HCT116 (cell line): ENCODE results near the gene TENM3. TPM values are rescaled to one million over a fixed set of nuclear protein-coding genes. Genes with fewer than 3 reads are reported as not detected.

Experiments used
- ATAC-seq: fragments of 200-7000 bp; cut with Tn5 transposase; 2 replicates; pipeline ENCODE4 v1.9.1; 2020; ENCODE audit warnings: mild to moderate bottlenecking, moderate library complexity
- BruUV-seq: library from RNA; stranded (reverse); fragments of 400-500 nt; replicated peaks from 2 replicates; lab custom pipeline; 2021; lab: Mats Ljungman, UMichigan
- CTCF ChIA-PET: fragments of 300-600 bp; sonication (Branson Sonifier 250); formaldehyde crosslinking; loops from one replicate; lab custom pipeline; 2021; ENCODE audit warnings: antibody characterized with exemption; lab: Charles Lee
- POLR2A ChIA-PET: fragments of 300-600, 350-600 bp; sonication (Branson Sonifier 250); formaldehyde crosslinking; loops from one replicate; lab custom pipeline; 2021; ENCODE audit warnings: antibody characterized with exemption; lab: Charles Lee
- RAD21 ChIA-PET, 2 experiments: fragments of 300-600 bp; sonication (Branson Sonifier 250); formaldehyde crosslinking; loops; one replicate each; lab custom pipeline; 2023; ENCODE audit warnings: low total read pairs in 2 of 2; ENCODE audit not compliant: uncharacterized antibody in 2 of 2, unreplicated experiment in 2 of 2, low non-redundant PET in 1 of 2; lab: Charles Lee
- DNase-seq: peaks from one replicate; pipeline ENCODE4 v3.0.0-alpha.2; 2010; ENCODE audit warnings: low read depth, low spot score
- H2AFZ ChIP-seq: fragments of 200-600 bp; shearing (Covaris generic), sonication (generic); 2 replicates; pipeline ENCODE4 v1.6.1; 2017; ENCODE audit warnings: low read depth, mixed run types, mixed read lengths, antibody characterized with exemption, low read length; ENCODE audit not compliant: poor library complexity, severe bottlenecking
- H3K27ac ChIP-seq: 2 replicates; pipeline ENCODE4 v1.5.1; 2012; ENCODE audit warnings: low read depth, low read length
- H3K27me3 ChIP-seq: fragments of 200-600 bp; sonication (generic); 2 replicates; pipeline ENCODE4 v1.6.1; 2016; ENCODE audit warnings: mixed run types, low read length, mixed read lengths; ENCODE audit not compliant: insufficient read depth
- H3K36me3 ChIP-seq, 2 experiments: fragments of 200-500 bp in 1 of 2; fragments of 200-600 bp in 1 of 2; sonication (Bioruptor generic) in 1 of 2; sonication (generic) in 1 of 2; 2 replicates each; pipeline versions ENCODE4 v1.5.1 to v1.6.1; 2014 to 2016; ENCODE audit warnings: low read length in 2 of 2, inconsistent platforms in 1 of 2, mixed read lengths in 1 of 2, mixed run types in 1 of 2; ENCODE audit not compliant: insufficient read depth in 2 of 2, control insufficient read depth in 1 of 2
- H3K4me1 ChIP-seq, 2 experiments: fragments of 200-600 bp in 1 of 2; sonication (generic) in 1 of 2; 2 replicates each; pipeline versions ENCODE4 v1.5.1 to v1.6.1; 2012 to 2017; ENCODE audit warnings: low read length in 2 of 2, inconsistent platforms in 1 of 2, mild to moderate bottlenecking in 1 of 2, mixed read lengths in 1 of 2, mixed run types in 1 of 2, moderate library complexity in 1 of 2; ENCODE audit not compliant: insufficient read depth in 2 of 2, control insufficient read depth in 1 of 2
- H3K4me2 ChIP-seq: fragments of 200-600 bp; sonication (generic); 2 replicates; pipeline ENCODE4 v1.6.1; 2017; ENCODE audit warnings: mixed run types, low read length, mixed read lengths
- H3K4me3 ChIP-seq, 2 experiments: fragments of 200-600 bp in 1 of 2; sonication (generic) in 1 of 2; replicated peaks in 1 of 2; 2 replicates each; pipeline ENCODE4 v1.5.1; 2011 to 2016; ENCODE audit warnings: low read length in 2 of 2, control low read depth in 1 of 2, low read depth in 1 of 2, mild to moderate bottlenecking in 1 of 2, mixed read lengths in 1 of 2, mixed run types in 1 of 2
- H3K79me2 ChIP-seq: fragments of 200-600 bp; sonication (generic); 2 replicates; pipeline ENCODE4 v1.6.1; 2017; ENCODE audit warnings: mild to moderate bottlenecking, mixed run types, low read length, moderate library complexity, mixed read lengths; ENCODE audit not compliant: insufficient read depth
- H3K9ac ChIP-seq: fragments of 200-600 bp; sonication (generic); 2 replicates; pipeline ENCODE4 v1.6.1; 2016; ENCODE audit warnings: low read length, mixed read lengths
- H3K9me2 ChIP-seq: fragments of 200-600 bp; sonication (generic), shearing (Covaris generic); 2 replicates; pipeline ENCODE4 v1.6.1; 2017; ENCODE audit warnings: mixed run types, mild to moderate bottlenecking, moderate library complexity; ENCODE audit not compliant: insufficient read depth
- H3K9me3 ChIP-seq, 2 experiments: fragments of 200-500 bp in 1 of 2; fragments of 200-600 bp in 1 of 2; sonication (Bioruptor generic) in 1 of 2; sonication (generic) in 1 of 2; 2 replicates each; pipeline ENCODE4 v1.6.1; 2014 to 2017; ENCODE audit warnings: low read length in 2 of 2, mixed read lengths in 2 of 2, inconsistent platforms in 1 of 2, low read depth in 1 of 2, mild to moderate bottlenecking in 1 of 2, mixed run types in 1 of 2, moderate library complexity in 1 of 2; ENCODE audit not compliant: control insufficient read depth in 1 of 2, insufficient read depth in 1 of 2
- H4K20me1 ChIP-seq: fragments of 200-600 bp; sonication (generic), shearing (Covaris generic); 2 replicates; pipeline ENCODE4 v1.6.1; 2017; ENCODE audit warnings: mixed run types, mild to moderate bottlenecking, moderate library complexity; ENCODE audit not compliant: insufficient read depth
- CEBPB ChIP-seq: IDR thresholded peaks from 2 replicates; pipeline ENCODE4 v1.6.1; 2012; ENCODE audit warnings: low read depth
- CTCF ChIP-seq, 3 experiments: fragments of 200-600 bp in 1 of 3; sonication (generic) in 1 of 3; IDR thresholded peaks in 2 of 3; conservative IDR thresholded peaks in 1 of 3; 2 replicates each; pipeline ENCODE4 v1.5.1; 2012 to 2017; ENCODE audit warnings: low read depth in 2 of 3, low read length in 2 of 3, antibody characterized with exemption in 1 of 3, borderline replicate concordance in 1 of 3, control low read depth in 1 of 3, mild to moderate bottlenecking in 1 of 3, mixed read lengths in 1 of 3, mixed run types in 1 of 3, moderate library complexity in 1 of 3; ENCODE audit not compliant: insufficient read depth in 1 of 3
- POLR2A ChIP-seq: IDR thresholded peaks from 2 replicates; pipeline ENCODE4 v1.7.0; 2011; ENCODE audit warnings: borderline replicate concordance; ENCODE audit not compliant: insufficient read depth, insufficient read length; ENCODE audit errors: extremely low read depth
- POLR2AphosphoS5 ChIP-seq: IDR thresholded peaks from 2 replicates; pipeline ENCODE4 v1.6.1; 2011; ENCODE audit warnings: mild to moderate bottlenecking, low read depth, low read length, moderate library complexity
- SIN3A ChIP-seq: IDR thresholded peaks from 2 replicates; pipeline ENCODE4 v1.6.1; 2012; ENCODE audit warnings: low read depth
- YY1 ChIP-seq: IDR thresholded peaks from 2 replicates; pipeline ENCODE4 v1.6.1; 2011; ENCODE audit warnings: low read length, low read depth, moderate library complexity, mild to moderate bottlenecking; ENCODE audit not compliant: insufficient replicate concordance; ENCODE audit errors: extremely low read depth
- ZNF274 ChIP-seq: fragments of 200-500 bp; sonication (Bioruptor generic); IDR thresholded peaks from 2 replicates; pipeline ENCODE4 v1.6.1; 2014; ENCODE audit warnings: mild to moderate bottlenecking, low read depth, low read length, inconsistent platforms
- intact Hi-C: fragments of 100-400 bp; cut with micrococcal nuclease; formaldehyde crosslinking; loops from 2 replicates; pipeline ENCODE4 v1.10.0; 2022
- total RNA-seq: library from RNA; stranded (reverse); gene quantifications from one replicate; pipeline ENCODE4 v1.2.1, GENCODE V29; 2021; ENCODE audit not compliant: unreplicated experiment
- TF ChIP-seq, protein P1 (sequence below): IDR thresholded peaks from 2 replicates; pipeline ENCODE4 v1.6.1; 2011; ENCODE audit warnings: mild to moderate bottlenecking, low read length, moderate library complexity; ENCODE audit not compliant: insufficient replicate concordance; ENCODE audit errors: extremely low read depth
- TF ChIP-seq, protein P2 (sequence below): IDR thresholded peaks from 2 replicates; pipeline ENCODE4 v1.6.1; 2012; ENCODE audit warnings: low read depth

The TENM3 gene
- total RNA-seq, 1 experiment from 2014 or later = 0.54 TPM

GRCh38 chr4:182425302-182425701 lies 182.1 kb downstream of the TENM3 start:
- POLR2A ChIA-PET = no interaction called here
- CTCF ChIA-PET = no interaction called here

More at GRCh38 chr4:182425302-182425701, 182.1 kb downstream of the TENM3 start:
- TF ChIP-seq CTCF (IDR thresholded peaks at IDR 0.05 in 2 of 3, conservative IDR thresholded peaks at IDR 0.05 in 1 of 3; ENCODE audit: borderline replicate concordance in 1 of 3, insufficient read depth in 1 of 3, low read depth in 2 of 3, low read length in 2 of 3) (no peak), ZNF274 (no peak), POLR2AphosphoS5 (no peak), POLR2A (no peak), CEBPB (no peak), YY1 (no peak), SIN3A (no peak)
- TF ChIP-seq, protein P1, sequence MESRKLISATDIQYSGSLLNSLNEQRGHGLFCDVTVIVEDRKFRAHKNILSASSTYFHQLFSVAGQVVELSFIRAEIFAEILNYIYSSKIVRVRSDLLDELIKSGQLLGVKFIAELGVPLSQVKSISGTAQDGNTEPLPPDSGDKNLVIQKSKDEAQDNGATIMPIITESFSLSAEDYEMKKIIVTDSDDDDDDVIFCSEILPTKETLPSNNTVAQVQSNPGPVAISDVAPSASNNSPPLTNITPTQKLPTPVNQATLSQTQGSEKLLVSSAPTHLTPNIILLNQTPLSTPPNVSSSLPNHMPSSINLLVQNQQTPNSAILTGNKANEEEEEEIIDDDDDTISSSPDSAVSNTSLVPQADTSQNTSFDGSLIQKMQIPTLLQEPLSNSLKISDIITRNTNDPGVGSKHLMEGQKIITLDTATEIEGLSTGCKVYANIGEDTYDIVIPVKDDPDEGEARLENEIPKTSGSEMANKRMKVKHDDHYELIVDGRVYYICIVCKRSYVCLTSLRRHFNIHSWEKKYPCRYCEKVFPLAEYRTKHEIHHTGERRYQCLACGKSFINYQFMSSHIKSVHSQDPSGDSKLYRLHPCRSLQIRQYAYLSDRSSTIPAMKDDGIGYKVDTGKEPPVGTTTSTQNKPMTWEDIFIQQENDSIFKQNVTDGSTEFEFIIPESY = no peak
- TF ChIP-seq, protein P2, sequence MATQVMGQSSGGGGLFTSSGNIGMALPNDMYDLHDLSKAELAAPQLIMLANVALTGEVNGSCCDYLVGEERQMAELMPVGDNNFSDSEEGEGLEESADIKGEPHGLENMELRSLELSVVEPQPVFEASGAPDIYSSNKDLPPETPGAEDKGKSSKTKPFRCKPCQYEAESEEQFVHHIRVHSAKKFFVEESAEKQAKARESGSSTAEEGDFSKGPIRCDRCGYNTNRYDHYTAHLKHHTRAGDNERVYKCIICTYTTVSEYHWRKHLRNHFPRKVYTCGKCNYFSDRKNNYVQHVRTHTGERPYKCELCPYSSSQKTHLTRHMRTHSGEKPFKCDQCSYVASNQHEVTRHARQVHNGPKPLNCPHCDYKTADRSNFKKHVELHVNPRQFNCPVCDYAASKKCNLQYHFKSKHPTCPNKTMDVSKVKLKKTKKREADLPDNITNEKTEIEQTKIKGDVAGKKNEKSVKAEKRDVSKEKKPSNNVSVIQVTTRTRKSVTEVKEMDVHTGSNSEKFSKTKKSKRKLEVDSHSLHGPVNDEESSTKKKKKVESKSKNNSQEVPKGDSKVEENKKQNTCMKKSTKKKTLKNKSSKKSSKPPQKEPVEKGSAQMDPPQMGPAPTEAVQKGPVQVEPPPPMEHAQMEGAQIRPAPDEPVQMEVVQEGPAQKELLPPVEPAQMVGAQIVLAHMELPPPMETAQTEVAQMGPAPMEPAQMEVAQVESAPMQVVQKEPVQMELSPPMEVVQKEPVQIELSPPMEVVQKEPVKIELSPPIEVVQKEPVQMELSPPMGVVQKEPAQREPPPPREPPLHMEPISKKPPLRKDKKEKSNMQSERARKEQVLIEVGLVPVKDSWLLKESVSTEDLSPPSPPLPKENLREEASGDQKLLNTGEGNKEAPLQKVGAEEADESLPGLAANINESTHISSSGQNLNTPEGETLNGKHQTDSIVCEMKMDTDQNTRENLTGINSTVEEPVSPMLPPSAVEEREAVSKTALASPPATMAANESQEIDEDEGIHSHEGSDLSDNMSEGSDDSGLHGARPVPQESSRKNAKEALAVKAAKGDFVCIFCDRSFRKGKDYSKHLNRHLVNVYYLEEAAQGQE = no peak
- ATAC-seq (no peak), DNase-seq (no peak)
- no peaks in the 10 kb centered on the region for H3K9me2 ChIP-seq
- intact Hi-C loops = no loop called here
- no peaks in the 10 kb centered on the region for H3K4me1 ChIP-seq
- H3K9me3 ChIP-seq = no peaks in the 10 kb centered on the region
- no peaks in the 10 kb centered on the region for H3K79me2 ChIP-seq
- no TSS peak for BruUV-seq
- H3K9ac ChIP-seq = no peak overlapping the region
- peaks cover 5% of the 10 kb centered on the region; the same call in 1 of the 2 replicates for H3K27me3 ChIP-seq
- H2AFZ ChIP-seq = no peak overlapping the region
- H4K20me1 ChIP-seq = no peaks in the 10 kb centered on the region
- no peak overlapping the region for H3K4me3 ChIP-seq
- H3K27ac ChIP-seq = no peak overlapping the region
- H3K4me2 ChIP-seq = no peak overlapping the region
- RAD21 ChIA-PET = no interaction called here
- H3K36me3 ChIP-seq = no peaks in the 10 kb centered on the region; a peak in 1 of 4 replicates
